Measurements from ENCODE around the gene SNAPIN.
"Not testable (repeated sequence)": the region's sequence is repeated elsewhere in the genome, so short reads cannot be mapped to it uniquely, and the experiment has no call there.

The SNAPIN gene

DNA sequence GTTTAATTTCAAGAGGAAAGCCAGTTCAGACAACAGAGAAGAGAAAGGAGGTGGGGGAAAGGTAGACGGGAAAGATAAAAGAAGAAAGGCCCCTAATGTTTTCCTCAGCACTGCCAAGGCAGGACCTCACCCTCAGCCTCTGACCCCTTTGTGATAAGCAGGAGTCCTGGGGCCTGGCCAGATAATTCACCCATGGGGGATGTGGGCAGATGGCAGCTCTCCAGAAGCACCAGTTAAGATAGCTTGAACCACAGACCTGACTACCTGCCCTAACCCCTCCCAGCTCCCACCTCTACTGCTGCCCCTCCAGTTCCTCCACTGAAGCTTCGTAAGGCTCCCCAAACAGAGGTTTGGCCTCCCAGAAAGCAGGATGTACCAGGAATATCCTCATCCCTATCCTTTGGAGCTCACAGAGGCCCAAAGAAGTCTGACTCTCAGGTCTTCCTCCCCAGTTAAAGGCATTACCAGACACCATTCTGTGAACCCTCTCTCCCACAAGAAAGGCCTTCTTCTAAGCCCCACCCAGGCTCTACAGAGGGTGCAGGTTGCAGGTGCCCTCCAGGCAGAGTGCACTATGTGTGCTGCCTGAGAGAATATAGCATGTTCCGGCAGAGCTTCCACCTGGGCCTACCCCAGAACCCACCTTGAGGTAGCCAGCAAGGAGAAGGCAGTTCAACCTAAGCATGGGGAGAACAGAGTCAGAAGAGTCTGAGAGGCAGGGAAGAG lies 9.2 kb upstream of the SNAPIN start:
- no peak for DNase-seq

DNA sequence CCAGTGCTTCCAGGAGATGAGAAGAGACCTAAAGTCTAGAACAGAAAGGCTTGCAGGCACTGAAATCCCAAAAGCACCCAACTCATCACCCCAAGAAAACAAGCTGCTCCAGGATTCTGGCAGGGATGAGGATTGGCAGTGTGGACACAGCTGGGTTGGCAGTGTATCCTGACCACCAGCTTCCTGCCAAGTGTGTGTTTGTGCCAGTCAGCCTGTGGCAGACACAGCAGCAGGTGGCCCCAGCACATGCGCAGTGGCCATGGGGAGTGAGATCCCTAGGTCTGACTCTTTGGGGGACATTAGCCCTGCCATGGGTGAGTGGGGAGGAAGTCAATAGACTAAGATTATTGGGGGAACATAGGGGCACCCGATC lies 8.7 kb upstream of the SNAPIN start:
- DNase-seq = no peak

DNA sequence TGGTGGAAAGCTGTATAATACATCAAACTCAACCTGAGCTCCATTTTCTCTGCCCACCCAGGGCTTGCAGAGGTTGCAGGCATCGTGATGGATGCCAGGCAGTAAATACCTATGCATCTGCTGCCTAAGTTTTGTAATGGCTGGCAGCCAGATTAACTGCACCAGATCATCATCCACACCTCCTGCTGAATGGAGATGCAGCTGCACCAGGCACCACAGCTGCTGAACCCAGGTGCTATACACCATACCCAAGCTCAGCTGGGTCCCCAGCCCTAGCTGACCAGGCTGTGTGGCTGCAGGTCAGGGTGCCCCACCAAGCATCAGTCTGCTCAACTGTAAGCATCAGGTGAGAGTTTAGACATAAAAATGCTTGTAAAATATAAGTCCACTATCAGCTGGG lies 6.7 kb upstream of the SNAPIN start:
- no peak for DNase-seq

GRCh38 chr1:153652805-153653500 lies 5.5 kb upstream of the SNAPIN start:
- no peak for DNase-seq

DNA sequence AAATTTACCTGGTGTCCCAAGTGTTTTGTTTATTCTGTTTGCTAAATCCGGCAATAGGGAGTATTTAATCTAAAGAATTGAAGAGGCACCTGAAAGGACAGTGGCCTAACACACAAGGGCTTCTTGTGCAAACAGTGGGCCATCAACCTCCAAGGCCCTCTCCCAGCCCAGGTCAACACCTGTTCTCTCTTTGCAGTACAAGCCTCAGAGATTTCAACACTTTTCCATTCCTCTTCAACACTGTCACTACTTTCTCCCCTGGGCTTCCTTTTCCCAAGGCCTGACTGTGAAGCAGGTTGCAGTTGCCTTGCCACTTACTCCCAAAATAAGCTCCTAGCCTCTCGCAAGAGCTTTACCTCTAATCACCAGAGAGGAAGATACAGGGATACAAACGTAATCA lies 3.2 kb upstream of the SNAPIN start:
- DNase-seq = no peak

DNA sequence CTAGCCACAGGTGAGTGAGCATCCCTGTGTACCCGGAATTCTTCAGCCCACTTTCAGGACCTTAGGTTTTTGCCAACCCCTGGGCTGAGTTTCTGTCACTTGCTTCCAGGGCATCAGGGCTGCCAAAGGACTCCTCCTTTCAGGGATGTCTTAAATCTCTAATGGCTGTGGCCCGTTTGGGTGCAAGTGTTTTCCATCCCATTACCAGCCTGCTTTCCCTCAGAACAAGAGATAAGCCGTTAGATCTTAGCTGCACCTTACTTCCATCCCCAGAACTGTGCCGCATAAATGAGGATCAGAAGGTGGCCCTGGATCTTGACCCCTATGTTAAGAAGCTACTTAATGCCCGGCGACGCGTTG lies 652 bp downstream of the SNAPIN start:
- DNase-seq = no peak

GRCh38 chr1:153659656-153660055 lies 1.2 kb downstream of the SNAPIN start:
- DNase-seq = no peak

DNA sequence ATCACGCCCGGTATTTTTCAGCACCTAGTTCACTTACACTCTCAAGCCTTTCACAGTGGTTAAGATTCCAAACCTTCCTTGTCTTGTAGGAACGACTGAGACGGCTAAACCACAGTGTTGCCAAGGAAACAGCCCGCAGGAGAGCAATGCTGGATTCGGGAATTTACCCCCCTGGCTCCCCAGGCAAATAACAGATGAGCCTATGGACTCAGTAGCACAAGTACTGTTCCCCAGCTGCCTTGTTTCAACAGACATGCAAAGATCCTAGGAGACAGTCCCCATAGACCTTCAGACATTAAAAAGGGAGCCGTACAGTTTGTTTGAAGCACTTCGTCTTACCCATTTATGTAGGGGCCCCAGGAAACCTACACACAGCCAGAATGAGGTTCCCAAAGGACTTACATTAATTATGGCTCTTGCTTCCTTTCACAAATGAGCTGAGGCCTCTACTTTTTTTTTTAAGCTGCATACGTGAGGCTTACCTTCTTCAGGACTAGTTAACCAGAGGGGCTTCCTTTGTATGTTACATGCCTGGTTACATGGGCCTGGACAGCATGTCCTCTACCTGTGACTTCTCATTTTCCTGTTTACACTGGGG lies 2.7 kb downstream of the SNAPIN start:
- no peak for DNase-seq

- DNase-seq = no peak
Observed at GRCh38 chr1:153662269-153662668, 3.8 kb downstream of the SNAPIN start.

GRCh38 chr1:153663211-153663610 lies 4.7 kb downstream of the SNAPIN start:
- no peak for DNase-seq

GRCh38 chr1:153667439-153667838 lies 8.9 kb downstream of the SNAPIN start:
- no peak for DNase-seq

GRCh38 chr1:153668672-153669071 lies 10.2 kb downstream of the SNAPIN start:
- not testable (repeated sequence) for DNase-seq

DNA sequence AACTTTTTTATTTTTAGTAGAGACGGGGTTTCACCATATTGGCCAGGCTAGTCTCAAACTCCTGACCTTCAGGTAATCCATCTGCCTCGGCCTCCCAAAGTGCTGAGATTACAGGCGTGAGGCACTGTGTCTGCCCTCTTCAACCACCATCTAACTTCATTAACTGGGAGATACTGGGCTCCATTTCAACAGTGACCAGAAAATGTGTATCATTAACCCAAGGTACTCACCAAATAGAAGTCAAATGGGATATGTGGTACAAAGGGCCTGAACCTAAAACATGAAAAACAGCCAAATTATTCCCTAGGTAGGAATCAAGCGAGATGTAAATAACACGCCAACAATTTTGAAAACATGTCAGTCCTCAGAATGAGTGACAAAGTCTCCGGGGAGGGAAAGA lies 11.1 kb downstream of the SNAPIN start:
- no peak for DNase-seq

DNA sequence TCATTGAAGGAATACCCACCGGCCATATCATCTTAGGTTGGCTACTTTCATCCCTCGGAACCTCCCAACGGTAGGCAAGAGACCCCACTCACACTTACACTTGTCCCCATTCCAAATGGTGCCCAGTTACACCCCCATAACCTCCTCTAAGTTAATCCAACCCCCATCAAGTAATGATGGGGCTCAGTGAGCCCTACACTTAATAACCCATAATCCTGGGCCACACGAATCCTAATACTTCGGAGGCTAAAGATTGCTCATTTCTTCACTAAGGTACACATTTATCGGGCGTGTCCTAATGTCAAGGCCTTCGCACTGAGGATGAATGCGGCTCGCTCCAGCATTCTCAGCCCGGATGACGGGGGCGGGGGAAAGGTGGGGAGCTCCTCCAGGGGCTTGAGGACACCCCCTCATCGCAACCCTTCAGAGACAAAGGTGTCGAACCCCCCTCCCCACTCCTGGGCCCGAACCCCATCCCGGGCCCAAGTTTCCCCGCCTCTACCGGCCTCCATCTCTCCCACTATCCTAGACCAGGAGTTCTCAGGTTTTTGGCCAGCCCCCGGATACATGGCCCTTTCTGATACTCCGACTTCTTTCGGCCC lies 11.9 kb downstream of the SNAPIN start:
- no peak for DNase-seq

DNA sequence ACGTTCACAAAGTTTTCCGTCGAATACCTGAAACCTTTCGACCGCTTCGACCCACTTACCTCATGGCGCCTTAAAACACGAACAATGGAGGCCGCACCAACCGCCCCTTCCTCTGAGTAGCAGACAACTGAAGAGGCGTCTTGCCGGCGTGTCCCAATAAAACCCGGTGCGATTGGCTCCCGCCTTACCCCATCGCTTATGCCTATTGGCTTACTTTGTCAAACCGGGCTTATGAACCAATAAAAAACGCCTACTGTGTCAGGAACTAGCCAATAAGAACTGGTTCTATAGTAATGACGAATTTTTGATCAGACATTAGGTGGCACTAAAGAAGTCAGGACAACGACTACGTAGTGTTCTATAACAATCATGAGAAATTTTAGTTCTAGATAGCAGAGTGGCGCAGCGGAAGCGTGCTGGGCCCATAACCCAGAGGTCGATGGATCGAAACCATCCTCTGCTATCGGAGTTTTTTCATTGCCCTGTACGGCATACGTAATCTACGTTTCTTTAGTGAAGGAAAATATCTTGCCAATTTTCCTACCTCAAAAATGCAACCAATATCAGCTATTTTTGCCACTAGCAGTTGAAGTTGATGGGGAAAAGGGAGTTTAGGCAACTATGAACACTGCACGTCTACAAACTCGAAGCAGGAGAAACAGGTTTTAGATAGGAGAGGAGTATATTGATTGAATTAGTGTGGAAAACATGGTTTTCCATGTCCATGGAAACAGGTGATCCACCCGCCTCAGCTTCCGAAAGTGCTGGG lies 12.5 kb downstream of the SNAPIN start, which contains the start of gene ILF2:
Gene ILF2, minus strand, starts transcription at position 135 of the 769 bp plus-strand sequence. Its CDS starts 71 bp downstream, at position 64.
- peak; percentile 99 for DNase-seq

GRCh38 chr1:153671628-153672353 lies 13.3 kb downstream of the SNAPIN start:
- DNase-seq = peak; percentile 60

DNA sequence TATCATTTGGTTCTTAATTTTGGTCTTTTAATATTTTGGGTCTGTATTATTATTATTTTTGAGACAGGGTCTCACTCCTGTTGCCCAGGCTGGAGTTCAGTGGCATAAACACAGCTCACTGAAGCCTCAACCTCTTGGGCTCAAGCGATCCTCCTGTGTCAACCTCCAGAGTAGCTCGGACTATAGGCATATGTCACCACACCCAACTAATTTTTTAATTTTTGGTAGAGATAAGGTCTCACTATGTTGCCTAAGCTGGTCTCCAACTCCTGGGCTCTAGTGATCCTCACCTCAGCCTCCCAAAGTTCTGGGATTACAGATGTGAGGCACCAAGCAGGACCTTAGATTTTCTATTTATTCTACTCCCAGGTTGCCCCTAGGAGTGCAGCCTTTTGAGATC lies 15.0 kb downstream of the SNAPIN start:
- DNase-seq = no peak

DNA sequence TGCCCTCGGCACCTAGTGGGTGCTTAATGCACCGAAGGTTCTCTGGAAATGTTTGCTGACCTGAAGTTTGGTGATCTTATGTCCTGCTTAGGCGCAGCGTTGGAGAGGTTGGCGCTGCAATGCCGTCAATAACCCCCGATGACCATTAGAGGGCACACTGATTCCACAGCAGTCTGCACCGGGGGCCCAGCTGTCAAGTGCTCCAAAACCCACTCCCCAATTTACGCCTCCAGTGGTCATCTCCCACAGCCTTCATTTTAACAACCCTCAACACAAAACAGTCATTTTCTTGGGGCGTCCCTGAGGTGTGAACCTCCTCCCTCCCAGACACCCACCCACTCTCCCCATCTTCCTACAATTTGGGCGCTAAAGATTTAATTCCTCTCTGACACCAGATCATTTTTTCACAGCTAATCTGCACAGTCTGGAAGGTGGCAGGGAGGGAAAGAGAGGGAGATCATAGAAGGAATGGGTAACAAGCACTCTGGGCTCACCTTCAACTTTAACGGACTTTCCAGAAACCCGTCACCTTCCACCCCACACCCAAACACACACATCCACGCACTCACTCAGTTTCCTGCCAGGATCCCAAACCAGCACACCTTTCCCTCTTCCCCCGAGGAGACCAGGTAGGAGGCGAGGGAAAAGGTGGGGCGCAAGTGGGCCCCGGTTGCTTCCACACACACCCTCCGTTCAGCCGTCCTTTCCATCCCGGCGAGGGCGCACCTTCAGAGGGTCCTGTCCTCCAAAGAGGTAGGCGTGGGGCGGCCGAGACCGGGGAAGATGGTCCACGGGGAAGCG lies 19.4 kb downstream of the SNAPIN start:
- DNase-seq = peak; percentile 30

DNA sequence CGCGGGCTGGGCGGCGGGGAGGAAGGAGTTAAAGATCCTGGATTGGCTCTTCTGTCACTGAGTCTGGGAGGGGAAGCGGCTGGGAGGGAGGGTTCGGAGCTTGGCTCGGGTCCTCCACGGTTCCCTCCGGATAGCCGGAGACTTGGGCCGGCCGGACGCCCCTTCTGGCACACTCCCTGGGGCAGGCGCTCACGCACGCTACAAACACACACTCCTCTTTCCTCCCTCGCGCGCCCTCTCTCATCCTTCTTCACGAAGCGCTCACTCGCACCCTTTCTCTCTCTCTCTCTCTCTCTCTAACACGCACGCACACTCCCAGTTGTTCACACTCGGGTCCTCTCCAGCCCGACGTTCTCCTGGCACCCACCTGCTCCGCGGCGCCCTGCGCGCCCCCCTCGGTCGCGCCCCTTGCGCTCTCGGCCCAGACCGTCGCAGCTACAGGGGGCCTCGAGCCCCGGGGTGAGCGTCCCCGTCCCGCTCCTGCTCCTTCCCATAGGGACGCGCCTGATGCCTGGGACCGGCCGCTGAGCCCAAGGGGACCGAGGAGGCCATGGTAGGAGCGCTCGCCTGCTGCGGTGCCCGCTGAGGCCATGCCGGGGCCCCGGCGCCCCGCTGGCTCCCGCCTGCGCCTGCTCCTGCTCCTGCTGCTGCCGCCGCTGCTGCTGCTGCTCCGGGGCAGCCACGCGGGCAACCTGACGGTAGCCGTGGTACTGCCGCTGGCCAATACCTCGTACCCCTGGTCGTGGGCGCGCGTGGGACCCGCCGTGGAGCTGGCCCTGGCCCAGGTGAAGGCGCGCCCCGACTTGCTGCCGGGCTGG lies 20.2 kb downstream of the SNAPIN start, which contains the start of gene NPR1:
Gene NPR1, plus strand, starts transcription at position 170 of the 818 bp plus-strand sequence. Its CDS starts 421 bp downstream, at position 591.
- no peak for DNase-seq

All from stimulated activated CD4-positive, alpha-beta T cell treated with anti-CD3 and anti-CD28 coated beads, Interleukin-1b, Interleukin-23, amount 100 ng/mL, for 48 hours (primary cell).